Prostate gland (tissue), 2 donors: ENCODE results near the gene MSS51.

ENCODE experiments used
- POLR2A ChIP-seq: fragments of 450-650 bp; IDR thresholded peaks from one replicate; pipeline ENCODE4 v1.6.1; 2016; ENCODE audit warnings: antibody characterized with exemption, mild to moderate bottlenecking
- TF ChIP-seq, protein P1 (sequence below), 4 experiments: fragments of 200-600 bp in 2 of 4; fragments of 450-650 bp in 2 of 4; sonication (generic) in 2 of 4; IDR thresholded peaks; 1 replicate in 3 of 4; 2 replicates in 1 of 4; pipeline ENCODE4 v1.5.1; 2016 to 2019; ENCODE audit warnings: antibody characterized with exemption in 4 of 4, mild to moderate bottlenecking in 2 of 4, moderate library complexity in 2 of 4

DNA sequence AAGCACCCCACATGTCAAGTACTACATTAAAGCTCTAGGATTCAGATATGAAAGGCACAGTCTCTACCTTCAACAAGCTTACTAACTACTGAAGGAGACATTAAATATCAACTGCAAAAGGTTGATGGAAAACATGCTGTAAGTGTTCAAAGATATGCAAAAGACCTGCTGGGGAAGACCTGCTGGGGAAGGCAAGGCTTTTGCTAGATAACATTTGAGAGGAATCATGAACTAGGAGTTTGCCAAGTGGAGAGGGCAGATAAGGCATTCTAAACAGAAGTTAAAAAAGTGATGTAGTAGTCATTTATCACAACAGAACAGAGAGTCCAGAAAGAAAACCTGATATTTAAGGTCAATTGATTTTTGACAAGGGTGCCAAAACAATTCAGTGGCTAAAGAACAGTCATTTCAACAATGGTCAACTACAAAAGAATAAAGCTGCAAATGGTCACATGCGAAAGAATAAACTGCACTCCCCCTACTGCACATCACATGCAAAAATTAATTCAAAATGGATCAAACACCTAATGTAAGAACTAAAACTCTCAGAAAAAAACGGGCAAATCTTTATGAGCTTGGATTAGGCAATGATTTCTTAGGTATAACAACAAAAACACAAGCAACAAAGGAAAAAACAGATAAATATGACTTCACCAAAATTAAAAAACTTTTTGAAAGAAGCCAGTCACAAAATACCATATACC, 23.0 kb upstream of the MSS51 start:
- TF ChIP-seq, protein P1, sequence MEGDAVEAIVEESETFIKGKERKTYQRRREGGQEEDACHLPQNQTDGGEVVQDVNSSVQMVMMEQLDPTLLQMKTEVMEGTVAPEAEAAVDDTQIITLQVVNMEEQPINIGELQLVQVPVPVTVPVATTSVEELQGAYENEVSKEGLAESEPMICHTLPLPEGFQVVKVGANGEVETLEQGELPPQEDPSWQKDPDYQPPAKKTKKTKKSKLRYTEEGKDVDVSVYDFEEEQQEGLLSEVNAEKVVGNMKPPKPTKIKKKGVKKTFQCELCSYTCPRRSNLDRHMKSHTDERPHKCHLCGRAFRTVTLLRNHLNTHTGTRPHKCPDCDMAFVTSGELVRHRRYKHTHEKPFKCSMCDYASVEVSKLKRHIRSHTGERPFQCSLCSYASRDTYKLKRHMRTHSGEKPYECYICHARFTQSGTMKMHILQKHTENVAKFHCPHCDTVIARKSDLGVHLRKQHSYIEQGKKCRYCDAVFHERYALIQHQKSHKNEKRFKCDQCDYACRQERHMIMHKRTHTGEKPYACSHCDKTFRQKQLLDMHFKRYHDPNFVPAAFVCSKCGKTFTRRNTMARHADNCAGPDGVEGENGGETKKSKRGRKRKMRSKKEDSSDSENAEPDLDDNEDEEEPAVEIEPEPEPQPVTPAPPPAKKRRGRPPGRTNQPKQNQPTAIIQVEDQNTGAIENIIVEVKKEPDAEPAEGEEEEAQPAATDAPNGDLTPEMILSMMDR (IDR thresholded peaks at IDR 0.05), result no peak
- TF ChIP-seq POLR2A, result no peak
